ENCODE data around the gene SLC9A1.
"Not testable (repeated sequence)": the region's sequence is repeated elsewhere in the genome, so short reads cannot be mapped to it uniquely, and the experiment has no call there.

SLC9A1 gene

GRCh38 chr1:27154991-27155781, at the start of gene SLC9A1:
TSS of gene SLC9A1 (minus strand) at chr1:27155125. CDS start at chr1:27154334, 791 bp downstream.
- peak; percentile 94 to 95 for DNase-seq

- DNase-seq = no peak
Measured at GRCh38 chr1:27203946-27204345, 49.0 kb upstream of the SLC9A1 start.

- DNase-seq = no peak
Measured at GRCh38 chr1:27201295-27201694, 46.4 kb upstream of the SLC9A1 start.

GRCh38 chr1:27193194-27193593, 38.3 kb upstream of the SLC9A1 start:
- no peak for DNase-seq

- DNase-seq = no peak
Measured at GRCh38 chr1:27192039-27192529, 37.2 kb upstream of the SLC9A1 start.

- not testable (repeated sequence) for DNase-seq
Measured at GRCh38 chr1:27184665-27185064, 29.7 kb upstream of the SLC9A1 start.

- DNase-seq = no peak
Measured at GRCh38 chr1:27179979-27180378, 25.1 kb upstream of the SLC9A1 start.

GRCh38 chr1:27179379-27179778, 24.5 kb upstream of the SLC9A1 start:
- DNase-seq = no peak

GRCh38 chr1:27176954-27177353, 22.0 kb upstream of the SLC9A1 start:
- no peak for DNase-seq

GRCh38 chr1:27176323-27176722, 21.4 kb upstream of the SLC9A1 start:
- no peak for DNase-seq

GRCh38 chr1:27172992-27173391, 18.1 kb upstream of the SLC9A1 start:
- DNase-seq = not testable (repeated sequence)

- DNase-seq = no peak
Measured at GRCh38 chr1:27166929-27167328, 12.0 kb upstream of the SLC9A1 start.

- DNase-seq = no peak
Measured at GRCh38 chr1:27166351-27166802, 11.5 kb upstream of the SLC9A1 start.

GRCh38 chr1:27163093-27163492, 8.2 kb upstream of the SLC9A1 start:
- no peak for DNase-seq

- DNase-seq = no peak
Measured at GRCh38 chr1:27162090-27162489, 7.2 kb upstream of the SLC9A1 start.

GRCh38 chr1:27161594-27161993, 6.7 kb upstream of the SLC9A1 start:
- DNase-seq = peak; percentile 25 to 38

- no peak for DNase-seq
Measured at GRCh38 chr1:27157194-27157593, 2.3 kb upstream of the SLC9A1 start.

- no peak for DNase-seq
Measured at GRCh38 chr1:27154469-27154990, 395 bp downstream of the SLC9A1 start.

- DNase-seq = no peak
Measured at GRCh38 chr1:27153927-27154358, 982 bp downstream of the SLC9A1 start.

GRCh38 chr1:27153549-27153886, 1.4 kb downstream of the SLC9A1 start:
- no peak for DNase-seq

GRCh38 chr1:27152829-27153548, 1.9 kb downstream of the SLC9A1 start:
- no peak for DNase-seq

GRCh38 chr1:27152004-27152828, 2.7 kb downstream of the SLC9A1 start:
- no peak for DNase-seq

- DNase-seq = no peak
Measured at GRCh38 chr1:27150641-27151040, 4.3 kb downstream of the SLC9A1 start.
